Putamen (tissue), 1 donor: ENCODE results near the gene PLEKHA7.
A peak's percentile ranks its signal among the peaks of the same experiment; 100 is the strongest.
"Not testable (repeated sequence)": the region's sequence is repeated elsewhere in the genome, so short reads cannot be mapped to it uniquely, and the experiment has no call there.

Experiments
- DNase-seq: peaks from one replicate; pipeline ENCODE4 v3.0.0-alpha.2; 2016; ENCODE audit warnings: low spot score

Gene PLEKHA7

GRCh38 chr11:16942911-16943310 is 71.3 kb downstream of the PLEKHA7 start:
- no peak for DNase-seq

GRCh38 chr11:16942342-16942741 is 71.9 kb downstream of the PLEKHA7 start:
- no peak for DNase-seq

- no peak for DNase-seq
These were observed 72.3 kb downstream of the PLEKHA7 start for GRCh38 chr11:16941935-16942334.

GRCh38 chr11:16938061-16938460 is 76.2 kb downstream of the PLEKHA7 start:
- DNase-seq, result no peak

DNA sequence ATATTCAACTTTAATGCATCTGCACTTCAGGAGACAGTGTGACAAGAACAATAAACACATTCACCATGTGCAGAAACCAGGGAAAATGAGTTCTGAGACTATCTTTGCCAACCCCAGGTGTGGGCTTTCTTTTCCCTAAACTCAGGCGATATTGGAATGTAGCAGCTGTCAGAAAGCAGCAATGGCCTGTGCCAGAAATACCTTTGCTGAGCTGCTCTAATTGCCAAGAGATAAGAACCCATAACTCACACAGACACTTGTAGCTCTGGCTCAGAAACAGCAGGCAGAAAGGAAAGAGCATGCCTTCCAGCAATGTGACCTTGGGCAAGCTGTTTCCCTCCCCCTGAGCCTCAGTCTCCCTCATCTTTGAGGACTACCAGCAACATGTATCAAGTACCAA is 77.6 kb downstream of the PLEKHA7 start:
- no peak for DNase-seq

- peak; percentile 36 for DNase-seq
These were observed 78.5 kb downstream of the PLEKHA7 start for GRCh38 chr11:16935518-16936302.

- DNase-seq, result no peak
These were observed 80.2 kb downstream of the PLEKHA7 start for GRCh38 chr11:16933756-16934603.

- DNase-seq, result no peak
These were observed 80.9 kb downstream of the PLEKHA7 start for GRCh38 chr11:16933291-16933690.

- no peak for DNase-seq
These were observed 86.2 kb downstream of the PLEKHA7 start for GRCh38 chr11:16928044-16928443.

GRCh38 chr11:16926883-16927626 is 87.2 kb downstream of the PLEKHA7 start:
- DNase-seq, result no peak

DNA sequence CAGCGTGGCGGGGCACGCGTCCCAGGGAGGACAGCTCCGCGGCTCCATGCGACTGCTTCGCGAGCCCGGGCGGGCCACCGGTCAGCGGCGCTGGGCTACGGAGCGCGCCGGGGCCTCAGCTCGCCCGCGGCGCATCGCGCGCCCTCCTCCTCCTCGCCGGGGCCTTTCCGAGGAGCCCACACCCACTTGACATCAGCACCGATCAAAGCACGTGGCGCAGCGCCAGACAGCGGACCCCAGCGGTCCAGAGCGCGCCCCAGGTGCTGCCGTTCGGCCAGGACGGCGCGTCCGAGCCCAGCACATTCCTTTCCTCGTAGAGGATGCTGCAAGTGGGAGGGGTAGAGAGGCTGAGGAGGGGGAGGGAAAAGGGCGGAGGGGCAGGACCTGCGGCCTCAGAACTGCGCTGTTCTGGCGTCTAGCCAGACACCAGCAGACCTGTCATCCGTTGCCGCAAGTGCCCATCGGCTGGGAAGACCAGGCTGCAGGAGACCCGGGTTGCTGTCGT is 88.6 kb downstream of the PLEKHA7 start:
- DNase-seq, result no peak

- no peak for DNase-seq
These were observed 89.2 kb downstream of the PLEKHA7 start for GRCh38 chr11:16924826-16925560.

DNA sequence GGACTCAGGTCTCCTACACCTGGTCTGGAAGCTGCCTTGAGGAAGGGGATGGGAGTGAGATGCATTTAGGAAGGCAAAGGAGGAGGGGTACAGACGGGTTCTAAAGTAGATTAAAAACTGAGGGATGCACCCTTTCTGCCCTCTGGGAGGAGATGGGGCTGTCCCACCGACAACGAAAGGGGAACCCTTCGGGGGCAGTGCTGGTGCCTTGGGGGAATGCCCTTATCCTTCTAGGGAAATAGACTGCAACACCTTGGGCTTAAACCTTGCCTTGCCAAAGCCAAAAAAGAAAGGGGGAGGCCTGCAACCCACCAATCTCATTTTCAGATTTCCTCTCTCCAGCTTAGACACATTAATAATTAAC is 89.8 kb downstream of the PLEKHA7 start:
- DNase-seq, result no peak

- no peak for DNase-seq
These were observed 90.2 kb downstream of the PLEKHA7 start for GRCh38 chr11:16923987-16924386.

DNA sequence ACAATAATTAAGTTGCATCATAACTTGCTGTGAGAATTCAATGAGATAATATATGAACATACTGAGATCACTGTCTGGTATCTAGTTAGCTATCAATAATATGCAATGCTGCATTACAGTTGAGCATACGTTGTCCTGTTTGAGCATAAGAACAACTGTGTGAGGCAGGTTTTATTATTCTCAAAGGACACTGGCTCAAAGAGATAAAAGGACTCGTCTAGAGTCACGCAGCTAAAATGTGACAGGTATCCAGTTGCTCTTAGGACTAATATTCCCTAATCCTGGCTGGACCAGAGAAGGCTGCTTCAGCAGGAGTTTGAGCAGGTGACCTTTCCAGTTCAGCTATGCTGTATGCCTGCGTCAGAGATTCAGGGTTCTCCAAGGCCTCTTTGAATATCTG is 92.5 kb downstream of the PLEKHA7 start:
- no peak for DNase-seq

DNA sequence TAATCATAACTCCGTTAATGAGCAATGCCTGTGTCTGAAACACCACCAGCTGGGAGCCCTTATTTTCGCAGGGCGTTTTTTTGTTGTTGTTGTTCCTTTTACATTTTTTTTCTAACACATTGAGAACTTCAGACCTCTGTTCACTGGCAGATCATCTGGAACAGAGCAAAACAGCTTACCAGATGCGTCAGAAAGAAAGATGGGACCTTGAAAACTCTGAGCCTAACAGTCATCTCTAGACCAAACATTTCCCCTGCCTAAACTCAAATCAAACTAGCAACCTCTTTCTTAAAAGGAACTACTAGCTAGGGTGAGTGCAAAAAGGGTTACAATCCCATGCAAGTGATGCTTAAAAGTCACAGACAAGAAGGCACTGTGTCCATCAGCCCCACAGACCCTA is 93.2 kb downstream of the PLEKHA7 start:
- no peak for DNase-seq

DNA sequence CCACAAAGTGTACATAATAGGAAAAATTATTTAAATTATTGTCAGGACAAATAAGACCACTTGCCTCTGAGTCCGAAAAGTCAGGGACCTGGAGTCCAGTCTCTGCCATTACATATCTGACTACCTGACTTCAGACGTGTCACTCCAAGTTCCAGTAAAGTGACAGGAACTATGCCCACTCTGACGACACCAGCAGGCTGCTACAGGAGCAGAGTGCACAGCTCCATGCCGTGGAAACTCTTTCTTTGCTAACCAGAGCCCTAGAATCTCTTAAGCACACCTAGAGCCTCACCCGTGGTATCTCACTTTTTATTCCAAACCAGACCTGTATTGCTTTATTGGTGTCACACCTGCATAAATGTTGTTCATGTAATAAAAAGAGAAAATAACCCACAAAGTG is 93.7 kb downstream of the PLEKHA7 start:
- no peak for DNase-seq

- DNase-seq, result not testable (repeated sequence)
These were observed 95.6 kb downstream of the PLEKHA7 start for GRCh38 chr11:16918543-16919182.

DNA sequence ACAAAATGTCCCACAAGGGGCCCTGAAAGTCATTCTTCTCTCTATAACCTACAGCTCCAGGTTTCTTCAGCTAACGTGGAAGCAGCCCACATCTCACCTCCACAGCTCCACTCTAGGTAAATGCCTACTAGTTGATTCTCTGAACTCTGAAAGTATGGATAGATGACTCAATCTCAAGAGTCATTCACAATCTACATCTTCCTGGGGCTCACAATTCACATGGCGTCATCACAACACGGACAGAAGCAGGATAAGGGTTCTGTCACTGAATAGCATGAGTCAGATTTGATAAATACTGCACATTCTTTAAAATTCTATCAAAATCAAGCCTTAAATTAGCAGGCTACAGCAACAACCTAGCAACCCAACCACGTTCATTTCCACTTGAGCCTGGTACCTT is 96.3 kb downstream of the PLEKHA7 start:
- DNase-seq, result no peak

DNA sequence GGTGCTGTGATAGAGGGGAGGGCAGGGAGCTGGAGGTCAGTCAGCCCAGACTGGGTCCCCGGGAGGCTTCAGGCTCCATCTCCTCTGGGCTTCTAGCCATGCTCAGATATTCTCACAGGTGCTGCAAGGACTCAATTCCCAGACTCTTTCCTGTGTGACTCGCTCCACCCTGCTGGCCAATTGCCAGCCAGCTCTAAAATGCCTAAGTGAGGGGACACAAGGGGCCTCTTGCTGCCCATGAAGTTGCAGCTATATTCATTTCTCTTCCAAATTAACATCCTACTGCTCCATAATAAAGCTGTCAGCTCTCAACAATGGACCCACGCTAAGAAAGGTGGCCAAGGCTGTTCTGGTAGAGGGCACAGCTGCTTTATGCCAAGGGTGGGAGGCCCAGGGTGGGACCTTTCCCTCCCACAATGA is 101.5 kb downstream of the PLEKHA7 start:
- DNase-seq, result no peak

DNA sequence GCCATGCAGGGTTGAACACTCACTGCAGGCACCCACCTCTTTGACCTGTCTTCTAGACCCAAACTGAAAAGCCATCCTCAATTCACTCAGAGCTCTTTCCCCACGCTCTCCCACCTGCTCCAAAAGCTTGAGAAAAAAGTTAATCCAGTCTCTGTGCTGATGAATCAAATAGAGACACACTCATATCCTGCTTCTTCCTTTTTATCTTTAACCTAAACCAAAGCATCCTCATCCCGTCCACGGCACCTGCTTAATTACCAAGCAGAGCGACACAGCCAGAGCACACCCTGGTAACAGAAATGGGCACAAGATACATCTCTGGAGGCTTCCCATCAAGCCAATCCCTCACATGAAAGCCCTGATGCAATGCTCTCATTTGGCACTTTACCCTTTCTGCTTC is 102.6 kb downstream of the PLEKHA7 start:
- DNase-seq, result no peak
